GM12891 (cell line): ENCODE results near the gene NUDT14.

Experiments used
- POLR2AphosphoS5 ChIP-seq: IDR thresholded peaks from 2 replicates; pipeline ENCODE4 v1.6.1; 2011; ENCODE audit warnings: low read depth, low read length, control low read depth
- SPI1 ChIP-seq: IDR thresholded peaks from 2 replicates; pipeline ENCODE4 v1.6.1; 2011; ENCODE audit warnings: low read depth, low read length, control low read depth
- TAF1 ChIP-seq: IDR thresholded peaks from 2 replicates; pipeline ENCODE4 v1.6.1; 2011; ENCODE audit warnings: low read depth, low read length, control low read depth

DNA sequence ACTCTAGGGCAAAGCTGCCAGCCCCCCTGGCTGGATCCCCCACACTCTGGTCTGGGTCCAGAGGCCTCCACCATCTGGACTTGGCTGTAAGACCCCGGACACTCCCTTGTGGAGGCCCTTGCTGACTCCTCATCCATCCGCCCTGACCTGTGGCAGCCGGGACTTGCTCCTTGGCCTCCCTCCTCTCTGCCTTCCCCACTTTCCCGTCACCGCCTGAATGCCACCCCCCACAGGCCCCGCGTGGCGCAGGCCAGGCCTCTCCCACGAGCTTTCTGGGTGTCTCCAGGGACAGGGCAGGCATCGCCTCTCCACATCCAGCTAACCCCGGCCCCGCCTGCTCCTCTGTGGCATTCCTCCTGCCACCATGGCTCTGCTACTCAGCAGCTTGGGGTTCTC lies 26.6 kb downstream of the NUDT14 start:
- TF ChIP-seq SPI1 (no peak), POLR2AphosphoS5 (no peak), TAF1 (no peak)
